Glutamatergic neuron (in vitro differentiated cells): ENCODE measurements around the gene DLX3. TPM values are rescaled to one million over a fixed set of nuclear protein-coding genes. Genes with fewer than 3 reads are reported as not detected.
A peak's percentile ranks its signal among the peaks of the same experiment; 100 is the strongest.

Experiments
- DNase-seq: peaks from one replicate; pipeline ENCODE4 v3.0.0; 2022
- H3K27ac Mint-ChIP-seq: one replicate; pipeline ENCODE4 v1.8.0; 2020; ENCODE audit warnings: mild to moderate bottlenecking, mixed read lengths, inconsistent platforms; ENCODE audit not compliant: unreplicated experiment
- H3K27me3 Mint-ChIP-seq: one replicate; pipeline ENCODE4 v1.8.0; 2020; ENCODE audit warnings: mild to moderate bottlenecking, moderate library complexity, mixed read lengths, inconsistent platforms; ENCODE audit not compliant: unreplicated experiment
- H3K36me3 Mint-ChIP-seq: one replicate; pipeline ENCODE4 v1.8.0; 2020; ENCODE audit warnings: mild to moderate bottlenecking, mixed read lengths, inconsistent platforms; ENCODE audit not compliant: unreplicated experiment
- H3K4me1 Mint-ChIP-seq: one replicate; pipeline ENCODE4 v1.8.0; 2020; ENCODE audit warnings: mild to moderate bottlenecking, low read depth, mixed read lengths, inconsistent platforms; ENCODE audit not compliant: unreplicated experiment
- H3K4me3 Mint-ChIP-seq: one replicate; pipeline ENCODE4 v1.8.0; 2020; ENCODE audit warnings: mild to moderate bottlenecking, mixed read lengths, inconsistent platforms; ENCODE audit not compliant: unreplicated experiment
- H3K9me3 Mint-ChIP-seq: one replicate; pipeline ENCODE4 v1.8.0; 2020; ENCODE audit warnings: mild to moderate bottlenecking, moderate library complexity, mixed read lengths, inconsistent platforms; ENCODE audit not compliant: unreplicated experiment
- total RNA-seq: library from RNA; stranded (reverse); fragmentation: NEBNext Ultra II Directional; extraction: Animal tissue kit (Norgen Biotek cat#: 25700); gene quantifications from one replicate; pipeline ENCODE4 v1.2.1, GENCODE V29; 2021; ENCODE audit not compliant: unreplicated experiment
- TF ChIP-seq, protein P1 (sequence below): fragments of 200-600 bp; sonication (generic); IDR thresholded peaks from one replicate; pipeline ENCODE4 v1.5.0; 2021; ENCODE audit not compliant: partially characterized antibody, unreplicated experiment

The DLX3 gene
- total RNA-seq, 1 donor from 2014 or later = 0.37 TPM

DNA sequence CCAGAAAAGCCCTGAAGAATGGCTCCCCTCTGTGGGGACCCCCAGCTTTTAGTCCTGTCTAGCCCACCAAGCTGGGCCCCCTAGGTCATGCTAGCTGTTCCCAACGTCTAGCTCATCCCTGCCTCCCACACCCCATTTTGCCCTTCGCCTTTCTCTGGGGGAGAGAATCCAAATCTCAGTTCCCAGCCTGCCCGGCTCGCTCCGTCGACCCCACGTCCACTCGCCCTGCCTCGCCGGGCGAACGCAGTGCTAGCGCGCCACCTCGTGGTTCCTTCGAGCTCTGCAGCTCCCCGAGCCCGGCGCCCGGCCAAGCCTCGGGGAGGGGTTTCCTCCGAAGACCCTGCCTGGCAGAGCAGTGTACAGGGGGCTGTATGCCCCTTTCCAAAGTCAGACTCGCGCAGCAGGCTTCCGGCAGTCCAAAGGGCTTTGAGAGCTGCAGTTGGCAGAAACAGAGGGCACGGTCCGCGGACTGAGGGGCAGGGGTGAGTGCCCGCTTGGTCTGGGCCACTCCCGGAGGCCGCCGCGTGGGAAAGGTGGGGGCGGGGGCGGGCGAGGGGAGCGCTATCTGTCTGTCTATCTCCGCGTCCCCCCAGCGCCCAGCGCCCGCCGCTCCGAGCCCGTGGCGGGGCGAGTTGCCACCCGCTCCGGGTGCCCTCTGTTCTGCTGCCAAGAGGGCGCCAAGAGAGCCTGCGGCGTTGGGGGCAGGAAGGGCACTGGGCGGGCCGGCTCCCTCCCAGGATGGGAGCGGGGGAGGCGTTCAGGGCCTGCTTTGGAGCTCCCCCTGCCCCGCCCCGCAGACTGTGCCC lies 1.7 kb upstream of the DLX3 start:
- Mint-ChIP-seq H3K4me3 (no peak overlapping the region), H3K36me3 (no peaks in the 10 kb centered on the region), H3K4me1 (peaks cover 10% of the 10 kb centered on the region), H3K9me3 (peaks cover 18% of the 10 kb centered on the region), H3K27ac (no peak overlapping the region), H3K27me3 (peaks cover 26% of the 10 kb centered on the region)
- peak; percentile 85 for DNase-seq
- TF ChIP-seq, protein P1, sequence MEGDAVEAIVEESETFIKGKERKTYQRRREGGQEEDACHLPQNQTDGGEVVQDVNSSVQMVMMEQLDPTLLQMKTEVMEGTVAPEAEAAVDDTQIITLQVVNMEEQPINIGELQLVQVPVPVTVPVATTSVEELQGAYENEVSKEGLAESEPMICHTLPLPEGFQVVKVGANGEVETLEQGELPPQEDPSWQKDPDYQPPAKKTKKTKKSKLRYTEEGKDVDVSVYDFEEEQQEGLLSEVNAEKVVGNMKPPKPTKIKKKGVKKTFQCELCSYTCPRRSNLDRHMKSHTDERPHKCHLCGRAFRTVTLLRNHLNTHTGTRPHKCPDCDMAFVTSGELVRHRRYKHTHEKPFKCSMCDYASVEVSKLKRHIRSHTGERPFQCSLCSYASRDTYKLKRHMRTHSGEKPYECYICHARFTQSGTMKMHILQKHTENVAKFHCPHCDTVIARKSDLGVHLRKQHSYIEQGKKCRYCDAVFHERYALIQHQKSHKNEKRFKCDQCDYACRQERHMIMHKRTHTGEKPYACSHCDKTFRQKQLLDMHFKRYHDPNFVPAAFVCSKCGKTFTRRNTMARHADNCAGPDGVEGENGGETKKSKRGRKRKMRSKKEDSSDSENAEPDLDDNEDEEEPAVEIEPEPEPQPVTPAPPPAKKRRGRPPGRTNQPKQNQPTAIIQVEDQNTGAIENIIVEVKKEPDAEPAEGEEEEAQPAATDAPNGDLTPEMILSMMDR = peak; percentile 99

DNA sequence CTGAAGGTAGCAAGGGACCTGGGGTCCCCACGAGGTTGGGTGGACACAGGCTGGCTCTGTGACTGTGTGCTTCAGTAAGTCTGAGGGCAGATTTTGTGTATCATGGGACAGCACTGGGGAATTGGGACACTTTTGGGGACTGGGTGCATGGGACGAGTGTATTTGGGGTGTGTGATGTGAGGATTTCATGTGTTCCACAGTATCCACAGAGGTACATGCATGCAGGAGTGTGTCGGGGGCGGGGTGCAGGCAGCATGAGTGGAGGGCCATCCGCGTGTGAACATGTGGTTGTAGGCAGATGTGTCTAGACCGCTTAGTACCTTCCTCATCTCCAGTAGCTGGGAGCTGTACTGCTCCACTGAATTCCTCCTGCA lies 1.1 kb upstream of the DLX3 start:
- TF ChIP-seq, protein P1 = no peak
- no peak overlapping the region for H3K27ac Mint-ChIP-seq
- H3K27me3 Mint-ChIP-seq = peaks cover 29% of the 10 kb centered on the region
- peaks cover 18% of the 10 kb centered on the region for H3K9me3 Mint-ChIP-seq
- H3K36me3 Mint-ChIP-seq = no peaks in the 10 kb centered on the region
- H3K4me1 Mint-ChIP-seq = peaks cover 10% of the 10 kb centered on the region
- H3K4me3 Mint-ChIP-seq = peak overlapping the region; percentile 14
- no peak for DNase-seq

DNA sequence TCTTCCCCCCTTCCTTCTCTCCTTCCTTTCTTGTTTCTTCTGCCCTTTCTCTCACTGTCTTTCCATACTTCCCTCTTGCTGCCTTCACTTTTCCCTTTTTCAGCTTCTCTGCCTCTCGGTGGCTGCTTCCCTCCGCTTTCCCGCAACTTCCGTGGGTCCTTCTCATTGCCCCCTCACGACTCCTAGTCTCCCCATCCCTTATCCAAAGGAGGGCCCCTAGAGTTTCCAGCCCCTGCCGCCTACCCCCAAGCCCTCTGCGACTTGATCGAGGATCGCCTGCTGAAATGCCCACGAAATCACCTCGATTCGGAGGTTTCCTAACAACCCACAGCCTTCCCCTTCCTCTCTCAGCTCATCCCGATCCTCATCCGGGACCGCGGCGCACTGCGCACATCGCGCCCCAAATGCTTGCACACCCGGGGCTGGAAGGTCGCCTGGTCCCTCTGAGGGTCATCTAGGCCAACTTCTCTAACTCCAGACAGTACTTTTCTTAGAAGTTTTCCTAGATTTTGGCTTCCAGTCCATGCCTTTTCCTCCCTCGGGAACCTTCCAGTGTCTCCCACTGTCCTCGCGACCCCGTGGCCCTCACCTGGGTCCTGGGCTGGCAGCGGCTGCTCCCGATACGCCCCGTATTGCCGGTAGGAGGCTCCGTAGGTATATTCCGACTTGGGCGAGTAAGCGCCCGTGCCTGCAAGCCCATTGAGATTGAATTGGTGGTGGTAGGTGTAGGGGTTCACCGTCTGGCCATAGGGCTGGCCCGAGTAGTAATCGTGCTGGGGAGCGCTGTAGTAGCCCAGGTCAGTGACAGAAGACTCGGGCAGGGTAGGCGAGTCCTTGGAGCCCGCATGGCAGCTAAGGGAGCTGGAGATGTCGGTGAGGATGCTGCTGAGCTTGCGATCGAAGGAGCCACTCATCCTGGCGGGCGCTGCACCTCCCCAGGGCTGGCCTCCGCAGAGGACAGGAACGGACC lies 654 bp downstream of the DLX3 start:
- DNase-seq = no peak
- Mint-ChIP-seq H3K27ac (no peak overlapping the region), H3K4me3 (peak overlapping the region; percentile 92), H3K36me3 (no peaks in the 10 kb centered on the region), H3K4me1 (peaks cover 10% of the 10 kb centered on the region), H3K27me3 (peaks cover 31% of the 10 kb centered on the region), H3K9me3 (peaks cover 18% of the 10 kb centered on the region)
- TF ChIP-seq, protein P1 = peak; percentile 20

DNA sequence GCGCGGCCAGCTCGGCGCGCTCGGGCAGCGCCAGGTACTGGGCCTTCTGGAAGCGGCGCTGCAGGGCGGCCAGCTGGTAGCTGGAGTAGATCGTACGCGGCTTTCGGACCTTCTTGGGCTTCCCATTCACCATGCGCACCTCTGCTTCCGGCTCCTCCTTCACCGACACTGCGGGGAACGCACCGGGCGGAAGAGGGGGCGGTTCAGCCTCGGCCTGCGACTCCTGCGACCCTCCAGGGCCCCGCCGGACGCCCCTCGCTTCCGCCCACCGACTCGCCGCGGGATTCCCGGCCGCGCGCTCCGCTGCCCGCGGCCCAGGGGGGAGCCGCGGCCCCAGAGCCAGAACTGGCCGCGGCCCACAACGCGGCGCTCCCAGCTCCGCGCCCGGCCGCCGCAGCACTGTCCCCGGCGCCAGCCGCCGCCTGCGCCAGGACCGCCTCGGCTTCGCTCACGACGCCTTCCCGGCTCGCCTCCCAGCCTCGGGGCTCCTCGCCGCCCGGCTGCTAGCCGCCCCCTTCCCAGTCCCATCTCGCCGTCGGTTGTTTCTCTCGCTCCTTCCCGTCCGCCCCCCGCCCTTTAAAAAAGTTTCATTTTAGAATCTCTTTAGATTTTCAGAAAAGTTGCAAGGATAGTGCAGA lies 1.5 kb downstream of the DLX3 start:
- Mint-ChIP-seq H3K4me1 (peaks cover 10% of the 10 kb centered on the region), H3K9me3 (peaks cover 17% of the 10 kb centered on the region), H3K4me3 (peak overlapping the region; percentile 92), H3K27me3 (peaks cover 32% of the 10 kb centered on the region), H3K27ac (no peak overlapping the region), H3K36me3 (no peaks in the 10 kb centered on the region)
- no peak for DNase-seq
- TF ChIP-seq, protein P1 = no peak
